ENCODE results near the gene ADCY5. TPM values are rescaled to one million over a fixed set of nuclear protein-coding genes. Genes with fewer than 3 reads are reported as not detected.

Gene ADCY5
- total and polyA plus RNA-seq, 2 experiments from 2014 or later: 3.1 to 4.7 TPM

DNA sequence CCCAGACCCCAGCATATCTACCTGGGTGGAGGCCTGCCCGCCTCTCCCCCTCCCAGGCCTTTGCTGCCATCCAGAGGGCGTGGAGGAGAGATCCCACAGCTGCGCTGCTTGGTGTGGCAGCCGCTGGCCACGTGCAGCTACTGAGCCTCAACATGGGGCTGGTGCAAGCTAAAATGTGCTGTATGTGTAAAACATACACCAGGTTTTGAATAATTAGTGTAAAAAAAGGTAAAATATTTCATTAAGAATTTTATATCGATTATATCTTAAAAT lies 151.3 kb downstream of the ADCY5 start:
- no peak overlapping the region for H3K4me3 ChIP-seq

DNA sequence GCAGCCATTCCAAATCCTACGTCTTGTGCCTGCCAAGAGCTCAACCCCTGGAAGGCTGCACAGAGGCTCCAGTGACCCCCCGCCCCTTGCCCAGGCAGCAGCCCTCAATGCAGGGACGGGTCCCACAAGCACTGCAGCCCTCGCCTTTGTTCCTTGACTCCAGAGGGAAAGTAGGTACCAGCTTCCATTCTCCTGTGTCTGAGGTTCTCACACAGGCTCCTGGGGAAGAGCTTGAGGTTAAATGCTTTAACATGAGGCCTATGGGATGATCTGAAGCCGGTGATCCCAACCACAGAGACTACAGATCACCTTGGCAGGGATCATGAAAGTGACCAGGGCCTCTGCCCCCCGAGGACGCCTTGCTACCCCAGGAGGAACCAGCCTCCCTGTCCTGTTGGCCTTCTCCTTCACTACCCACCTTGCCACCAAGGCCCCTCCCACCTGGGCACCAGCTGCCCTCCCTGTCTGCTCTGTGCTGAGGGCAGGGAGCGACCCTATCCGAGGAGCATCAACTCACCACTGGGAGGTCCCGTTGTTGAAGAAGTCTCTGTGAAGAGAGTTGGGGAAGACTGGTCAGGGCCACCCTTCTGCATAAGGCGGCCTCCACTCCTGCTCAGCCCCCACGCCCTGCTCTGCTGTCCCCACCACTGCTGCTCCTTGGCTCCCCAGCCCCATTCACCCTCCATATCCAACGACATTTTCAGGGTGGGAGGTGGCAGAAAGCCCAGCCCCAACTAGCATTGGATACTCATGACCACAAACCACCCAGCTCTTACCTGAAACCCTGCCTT lies 151.9 kb downstream of the ADCY5 start:
- H3K4me1 ChIP-seq (ENCODE audit: insufficient read depth): no peaks in the 10 kb centered on the region
- no peaks in the 10 kb centered on the region for H3K79me2 ChIP-seq
- H3K9me2 ChIP-seq (replicated peaks; ENCODE audit: insufficient read depth): no peaks in the 10 kb centered on the region
- no peak overlapping the region for H3K4me3 ChIP-seq
- WGBS (ENCODE audit: low lambda C conversion rate, missing lambda C conversion rate): 83% methylated on average over 13 of the region's 13 CpGs
- H3K36me3 ChIP-seq (replicated peaks; ENCODE audit: insufficient read depth, low read depth): no peaks in the 10 kb centered on the region
- no peaks in the 10 kb centered on the region for H4K20me1 ChIP-seq (ENCODE audit: insufficient read depth, poor library complexity, severe bottlenecking)
- no peak overlapping the region for H3K27ac ChIP-seq
- TF ChIP-seq, protein P1, sequence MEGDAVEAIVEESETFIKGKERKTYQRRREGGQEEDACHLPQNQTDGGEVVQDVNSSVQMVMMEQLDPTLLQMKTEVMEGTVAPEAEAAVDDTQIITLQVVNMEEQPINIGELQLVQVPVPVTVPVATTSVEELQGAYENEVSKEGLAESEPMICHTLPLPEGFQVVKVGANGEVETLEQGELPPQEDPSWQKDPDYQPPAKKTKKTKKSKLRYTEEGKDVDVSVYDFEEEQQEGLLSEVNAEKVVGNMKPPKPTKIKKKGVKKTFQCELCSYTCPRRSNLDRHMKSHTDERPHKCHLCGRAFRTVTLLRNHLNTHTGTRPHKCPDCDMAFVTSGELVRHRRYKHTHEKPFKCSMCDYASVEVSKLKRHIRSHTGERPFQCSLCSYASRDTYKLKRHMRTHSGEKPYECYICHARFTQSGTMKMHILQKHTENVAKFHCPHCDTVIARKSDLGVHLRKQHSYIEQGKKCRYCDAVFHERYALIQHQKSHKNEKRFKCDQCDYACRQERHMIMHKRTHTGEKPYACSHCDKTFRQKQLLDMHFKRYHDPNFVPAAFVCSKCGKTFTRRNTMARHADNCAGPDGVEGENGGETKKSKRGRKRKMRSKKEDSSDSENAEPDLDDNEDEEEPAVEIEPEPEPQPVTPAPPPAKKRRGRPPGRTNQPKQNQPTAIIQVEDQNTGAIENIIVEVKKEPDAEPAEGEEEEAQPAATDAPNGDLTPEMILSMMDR (IDR thresholded peaks at IDR 0.05; ENCODE audit: poor library complexity): no peak
- no peak for TF ChIP-seq EZH2 (IDR thresholded peaks at IDR 0.05; ENCODE audit: borderline replicate concordance)
- no peak for TF ChIP-seq EZH2phosphoT487 (IDR thresholded peaks at IDR 0.05; ENCODE audit: low read depth, severe bottlenecking, unreplicated experiment)
- H3K9me3 ChIP-seq (ENCODE audit: low read depth): no peaks in the 10 kb centered on the region
- H2AFZ ChIP-seq: no peak overlapping the region
- no peaks in the 10 kb centered on the region for H3K27me3 ChIP-seq
- no peak overlapping the region for H3K4me2 ChIP-seq
- no peak for DNase-seq (ENCODE audit: low spot score)

More for the DNA sequence above, 151.3 kb downstream of the ADCY5 start:
- Histone ChIP-seq H3K9me2 (replicated peaks; ENCODE audit: insufficient read depth) (no peaks in the 10 kb centered on the region), H3K27me3 (no peaks in the 10 kb centered on the region), H3K79me2 (no peaks in the 10 kb centered on the region), H3K4me1 (ENCODE audit: insufficient read depth) (no peaks in the 10 kb centered on the region), H3K4me2 (no peak overlapping the region), H3K9me3 (ENCODE audit: low read depth) (no peaks in the 10 kb centered on the region), H3K36me3 (replicated peaks; ENCODE audit: insufficient read depth, low read depth) (no peaks in the 10 kb centered on the region), H2AFZ (no peak overlapping the region), H3K27ac (no peak overlapping the region), H4K20me1 (ENCODE audit: insufficient read depth, poor library complexity, severe bottlenecking) (no peaks in the 10 kb centered on the region)
- TF ChIP-seq EZH2phosphoT487 (IDR thresholded peaks at IDR 0.05; ENCODE audit: low read depth, severe bottlenecking, unreplicated experiment) (no peak), EZH2 (IDR thresholded peaks at IDR 0.05; ENCODE audit: borderline replicate concordance) (no peak)
- TF ChIP-seq, protein P1 (IDR thresholded peaks at IDR 0.05; ENCODE audit: poor library complexity): no peak
- 80% methylated on average over 6 of the region's 6 CpGs for WGBS (ENCODE audit: low lambda C conversion rate, missing lambda C conversion rate)
- no peak for DNase-seq (ENCODE audit: low spot score)

DNA sequence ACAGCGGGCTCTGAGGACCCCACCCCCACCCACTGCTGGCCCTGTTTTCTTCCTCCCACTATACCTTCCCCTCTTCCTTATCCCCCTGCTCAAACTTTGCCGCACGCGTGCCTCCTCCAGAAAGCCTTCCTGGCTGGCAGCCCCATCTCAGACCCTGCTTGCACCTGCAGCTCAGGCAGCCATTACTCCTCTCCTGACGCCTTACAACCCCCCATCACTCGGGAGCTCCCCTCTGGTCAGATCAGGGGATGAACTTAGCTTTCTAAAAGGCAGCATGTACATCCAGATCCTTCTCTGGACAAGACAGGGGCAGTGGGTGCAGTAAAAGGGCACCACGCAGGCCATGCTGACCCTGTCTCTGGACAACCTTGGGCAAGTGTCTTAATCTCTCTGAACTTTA lies 152.6 kb downstream of the ADCY5 start:
- TF ChIP-seq EZH2 (IDR thresholded peaks at IDR 0.05; ENCODE audit: borderline replicate concordance) (no peak), EZH2phosphoT487 (IDR thresholded peaks at IDR 0.05; ENCODE audit: low read depth, severe bottlenecking, unreplicated experiment) (no peak)
- TF ChIP-seq, protein P1 (IDR thresholded peaks at IDR 0.05; ENCODE audit: poor library complexity): no peak
- Histone ChIP-seq H3K4me2 (no peak overlapping the region), H4K20me1 (ENCODE audit: insufficient read depth, poor library complexity, severe bottlenecking) (no peaks in the 10 kb centered on the region), H3K79me2 (no peaks in the 10 kb centered on the region), H3K4me1 (ENCODE audit: insufficient read depth) (no peaks in the 10 kb centered on the region), H3K27ac (no peak overlapping the region), H3K9me3 (ENCODE audit: low read depth) (no peaks in the 10 kb centered on the region), H3K9me2 (replicated peaks; ENCODE audit: insufficient read depth) (no peaks in the 10 kb centered on the region), H2AFZ (no peak overlapping the region), H3K4me3 (no peak overlapping the region), H3K27me3 (no peaks in the 10 kb centered on the region), H3K36me3 (replicated peaks; ENCODE audit: insufficient read depth, low read depth) (no peaks in the 10 kb centered on the region)
- DNase-seq (ENCODE audit: low spot score): no peak
- WGBS (ENCODE audit: low lambda C conversion rate, missing lambda C conversion rate): 89% methylated on average over 7 of the region's 7 CpGs
